IMR-90 (cell line): ENCODE measurements around the gene GPR176. TPM values are rescaled to one million over a fixed set of nuclear protein-coding genes. Genes with fewer than 3 reads are reported as not detected.

Experiments
- ATAC-seq: fragments of 200-7000 bp; cut with Tn5 transposase; 2 replicates; pipeline ENCODE4 v1.9.1; 2020; ENCODE audit warnings: low read depth, mild to moderate bottlenecking, moderate library complexity
- BruUV-seq: library from RNA; stranded (reverse); fragments of 400-500 nt; replicated peaks from 2 replicates; lab custom pipeline; 2021; lab: Mats Ljungman, UMichigan
- CTCF ChIA-PET: fragments of 300-600 bp; formaldehyde crosslinking; extraction: SDS; loops from one replicate; lab custom pipeline; 2021; ENCODE audit warnings: antibody characterized with exemption; lab: Yijun Ruan, JAX
- POLR2A ChIA-PET: fragments of 300-600 bp; sonication (Branson Sonifier 250); formaldehyde crosslinking; loops from one replicate; lab custom pipeline; 2022; ENCODE audit warnings: antibody characterized with exemption; ENCODE audit not compliant: unreplicated experiment; lab: Charles Lee
- DNase-seq: peaks from one replicate; pipeline ENCODE4 v3.0.0; 2013
- H2AFZ ChIP-seq: replicated peaks from 2 replicates; pipeline ENCODE3; 2013; ENCODE audit warnings: low read length, mild to moderate bottlenecking; ENCODE audit not compliant: poor library complexity
- H2AK5ac ChIP-seq: 2 replicates; pipeline ENCODE4 v1.6.1; 2013; ENCODE audit warnings: low read depth, low read length, inconsistent platforms
- H2AK9ac ChIP-seq: replicated peaks from 2 replicates; pipeline ENCODE3; 2013; ENCODE audit warnings: mild to moderate bottlenecking, low read depth, low read length, moderate library complexity; ENCODE audit not compliant: poor library complexity
- H2BK120ac ChIP-seq: 2 replicates; pipeline ENCODE4 v1.6.1; 2013; ENCODE audit warnings: low read depth, low read length, inconsistent platforms
- H2BK15ac ChIP-seq: 3 replicates; pipeline ENCODE4 v1.6.1; 2013; ENCODE audit warnings: low read depth, low read length, inconsistent platforms
- H2BK20ac ChIP-seq: 2 replicates; pipeline ENCODE4 v1.6.1; 2013; ENCODE audit warnings: low read depth, mild to moderate bottlenecking, inconsistent platforms, low read length, moderate library complexity
- H2BK5ac ChIP-seq: 2 replicates; pipeline ENCODE4 v1.6.1; 2013; ENCODE audit warnings: mild to moderate bottlenecking, low read depth, low read length, inconsistent platforms; ENCODE audit not compliant: poor library complexity, severe bottlenecking
- H3K14ac ChIP-seq: replicated peaks from 2 replicates; pipeline ENCODE4 v1.6.1; 2013; ENCODE audit warnings: low read depth, low read length, inconsistent platforms
- H3K18ac ChIP-seq: 2 replicates; pipeline ENCODE4 v1.6.1; 2013; ENCODE audit warnings: low read depth, low read length, control low read depth
- H3K23ac ChIP-seq: 2 replicates; pipeline ENCODE4 v1.6.1; 2013; ENCODE audit warnings: low read depth, low read length, inconsistent platforms
- H3K27ac ChIP-seq: 2 replicates; pipeline ENCODE4 v1.5.1; 2013; ENCODE audit warnings: mild to moderate bottlenecking, control low read depth, low read length; ENCODE audit not compliant: insufficient read depth
- H3K27me3 ChIP-seq: 2 replicates; pipeline ENCODE4 v1.6.1; 2013; ENCODE audit warnings: low read length; ENCODE audit not compliant: control insufficient read depth, insufficient read depth
- H3K36me3 ChIP-seq: 2 replicates; pipeline ENCODE4 v1.6.1; 2013; ENCODE audit warnings: low read length, mixed read lengths; ENCODE audit not compliant: control insufficient read depth, insufficient read depth
- H3K4ac ChIP-seq: 2 replicates; pipeline ENCODE4 v1.6.1; 2013; ENCODE audit warnings: low read depth, low read length, inconsistent platforms
- H3K4me1 ChIP-seq: 2 replicates; pipeline ENCODE4 v1.6.1; 2013; ENCODE audit warnings: low read length, mixed read lengths; ENCODE audit not compliant: control insufficient read depth, insufficient read depth
- H3K4me2 ChIP-seq: 2 replicates; pipeline ENCODE4 v1.6.1; 2013; ENCODE audit warnings: low read depth, mild to moderate bottlenecking, control low read depth, low read length, moderate library complexity
- H3K4me3 ChIP-seq: 2 replicates; pipeline ENCODE4 v1.5.1; 2013; ENCODE audit warnings: low read depth, mild to moderate bottlenecking, control low read depth, low read length, moderate library complexity; ENCODE audit not compliant: insufficient read depth
- H3K56ac ChIP-seq: 2 replicates; pipeline ENCODE4 v1.6.1; 2013; ENCODE audit warnings: low read length, inconsistent platforms; ENCODE audit not compliant: insufficient read depth; ENCODE audit errors: extremely low read depth
- H3K79me1 ChIP-seq, 2 experiments: 2 replicates each; pipeline ENCODE4 v1.6.1; 2013; ENCODE audit warnings: low read length in 2 of 2, inconsistent platforms in 1 of 2, low read depth in 1 of 2
- H3K9ac ChIP-seq: 2 replicates; pipeline ENCODE4 v1.6.1; 2013; ENCODE audit warnings: low read depth, low read length, control low read depth
- H3K9me1 ChIP-seq: 2 replicates; pipeline ENCODE4 v1.6.1; 2013; ENCODE audit warnings: low read length, inconsistent platforms; ENCODE audit not compliant: insufficient read depth
- H3K9me3 ChIP-seq: 2 replicates; pipeline ENCODE4 v1.6.1; 2013; ENCODE audit warnings: low read length; ENCODE audit not compliant: control insufficient read depth, insufficient read depth
- H4K20me1 ChIP-seq: 2 replicates; pipeline ENCODE4 v1.6.1; 2013; ENCODE audit warnings: low read length, inconsistent platforms; ENCODE audit not compliant: insufficient read depth
- H4K5ac ChIP-seq: 2 replicates; pipeline ENCODE4 v1.6.1; 2013; ENCODE audit warnings: mild to moderate bottlenecking, low read depth, low read length, control low read depth
- H4K8ac ChIP-seq, 2 experiments: 2 replicates each; pipeline ENCODE4 v1.6.1; 2013; ENCODE audit warnings: low read depth in 2 of 2, low read length in 2 of 2, control low read depth in 1 of 2, inconsistent platforms in 1 of 2
- H4K91ac ChIP-seq: 2 replicates; pipeline ENCODE4 v1.6.1; 2013; ENCODE audit warnings: low read depth, low read length, inconsistent platforms; ENCODE audit not compliant: insufficient read depth
- BHLHE40 ChIP-seq: fragments of 150-350 bp; IDR thresholded peaks from 2 replicates; pipeline ENCODE4 v1.6.1; 2016; ENCODE audit warnings: mild to moderate bottlenecking, low read depth, low read length
- CEBPB ChIP-seq: IDR thresholded peaks from 2 replicates; pipeline ENCODE4 v1.6.1; 2012; ENCODE audit warnings: low read depth, low read length, improper control_type of control experiment
- CHD1 ChIP-seq: IDR thresholded peaks from 2 replicates; pipeline ENCODE4 v1.6.1; 2012; ENCODE audit warnings: low read depth, low read length, improper control_type of control experiment
- MAFK ChIP-seq: IDR thresholded peaks from 2 replicates; pipeline ENCODE4 v1.6.1; 2012; ENCODE audit warnings: low read depth, low read length, improper control_type of control experiment
- MAZ ChIP-seq: IDR thresholded peaks from 2 replicates; pipeline ENCODE4 v1.6.1; 2012; ENCODE audit warnings: low read depth, mild to moderate bottlenecking, low read length, improper control_type of control experiment, moderate library complexity, borderline replicate concordance
- MXI1 ChIP-seq: IDR thresholded peaks from 2 replicates; pipeline ENCODE4 v1.6.1; 2012; ENCODE audit warnings: low read depth, mild to moderate bottlenecking, low read length, moderate library complexity, borderline replicate concordance
- NFE2L2 ChIP-seq: fragments of 150-350 bp; IDR thresholded peaks from 2 replicates; pipeline ENCODE4 v1.6.1; 2016; ENCODE audit warnings: low read depth, mild to moderate bottlenecking, low read length
- POLR2A ChIP-seq: IDR thresholded peaks from 2 replicates; pipeline ENCODE4 v1.6.1; 2012; ENCODE audit warnings: mild to moderate bottlenecking, low read depth, low read length
- RAD21 ChIP-seq: IDR thresholded peaks from 2 replicates; pipeline ENCODE4 v1.6.1; 2012; ENCODE audit warnings: low read length, improper control_type of control experiment
- RCOR1 ChIP-seq: IDR thresholded peaks from 2 replicates; pipeline ENCODE4 v1.6.1; 2012; ENCODE audit warnings: mild to moderate bottlenecking, low read length, improper control_type of control experiment; ENCODE audit not compliant: insufficient replicate concordance
- RFX5 ChIP-seq: IDR thresholded peaks from 2 replicates; pipeline ENCODE4 v1.8.0; 2012; ENCODE audit warnings: low read depth, mild to moderate bottlenecking, low read length, moderate library complexity
- WGBS, 2 experiments: methylation state at CpG; one replicate each; pipeline versions ENCODE4 v1.1.5 to v1.1.7; 2013; ENCODE audit warnings: missing lambda C conversion rate in 2 of 2; ENCODE audit not compliant: insufficient read length in 1 of 2; ENCODE audit errors: extremely low coverage in 2 of 2; 5-methylcytosine and 5-hydroxymethylcytosine counted together
- dilution Hi-C: fragments of 300-500 bp; cut with HindIII; formaldehyde crosslinking; loops from one replicate; pipeline ENCODE4 v1.14.3; 2018; ENCODE audit warnings: low sequenced_read_pairs; ENCODE audit not compliant: unreplicated experiment
- in situ Hi-C: fragments of 300-500 bp; cut with MboI; formaldehyde crosslinking; loops from 3 replicates; pipeline ENCODE4 v1.14.3; 2019; ENCODE audit warnings: low sequenced_read_pairs, inconsistent platforms, mixed read lengths
- intact Hi-C: fragments of 100-400 bp; cut with micrococcal nuclease; formaldehyde crosslinking; loops from 2 replicates; pipeline ENCODE4 v1.10.0; 2022
- polyA plus RNA-seq, 3 experiments: library from polyadenylated mRNA; depleted of rRNA; stranded (reverse); fragments of >200 nt; gene quantifications; 2 replicates each; pipeline ENCODE4 v1.2.3, GENCODE V29; 2012; ENCODE audit warnings: low replicate concordance in 1 of 3
- total RNA-seq: library from RNA; depleted of rRNA; stranded (reverse); fragments of >200 nt; gene quantifications from 2 replicates; pipeline ENCODE4 v1.2.3, GENCODE V29; 2012
- TF ChIP-seq, protein P1 (sequence below): fragments of 150-350 bp; IDR thresholded peaks from 2 replicates; pipeline ENCODE4 v1.6.1; 2016; ENCODE audit warnings: low read depth, mild to moderate bottlenecking, low read length, moderate library complexity, borderline replicate concordance
- TF ChIP-seq, protein P2 (sequence below): conservative IDR thresholded peaks from 2 replicates; pipeline ENCODE4 v1.5.1; 2012; ENCODE audit warnings: mild to moderate bottlenecking, low read depth, low read length, improper control_type of control experiment

Gene GPR176
- total and polyA plus RNA-seq, 2 of the 4 experiments (the other 2 are of a cell fraction) = 114 to 246 TPM

DNA sequence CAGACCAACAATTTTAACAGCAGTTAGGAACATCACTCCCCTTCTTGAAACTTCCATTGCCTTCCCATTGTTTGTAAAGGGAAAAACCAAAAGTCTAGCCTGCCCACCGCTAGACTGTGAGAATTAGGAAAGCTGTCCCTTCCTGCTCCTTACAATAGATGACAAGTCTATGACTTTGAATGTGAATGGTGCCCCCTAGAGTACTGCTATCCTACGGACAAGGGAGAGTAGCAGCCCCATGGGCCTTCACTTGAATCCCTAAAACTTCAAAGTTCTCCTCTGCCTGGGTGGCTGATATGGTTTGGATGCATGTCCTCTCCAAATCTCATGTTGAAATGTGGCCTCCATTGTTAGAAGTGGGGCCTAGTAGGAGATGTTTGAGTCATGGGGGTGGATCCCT, 96.4 kb downstream of the GPR176 start:
- ATAC-seq (no peak), DNase-seq (no peak)
- Histone ChIP-seq H3K9ac (no peak overlapping the region), H2AK5ac (no peak overlapping the region; the same call in 1 of the 2 replicates), H4K8ac (no peak overlapping the region), H4K20me1 (peaks cover 86% of the 10 kb centered on the region), H3K4me2 (no peak overlapping the region), H3K9me3 (no peaks in the 10 kb centered on the region; the same call in 1 of the 2 replicates), H2BK120ac (no peak overlapping the region), H3K79me1 (peaks cover 41 to 89% of the 10 kb centered on the region in 2 experiments), H3K36me3 (no peaks in the 10 kb centered on the region), H2BK5ac (peak overlapping the region; percentile 11), H3K18ac (no peak overlapping the region), H2BK20ac (no peak overlapping the region), H3K27me3 (no peaks in the 10 kb centered on the region), H3K23ac (no peak overlapping the region), H3K4me1 (peaks cover 6% of the 10 kb centered on the region), H2AK9ac (no peak overlapping the region), H3K9me1 (peaks cover 35% of the 10 kb centered on the region), H4K5ac (no peak overlapping the region), H3K4me3 (no peak overlapping the region), H3K14ac (peak overlapping the region; percentile 42; the same call in 1 of the 2 replicates), H2AFZ (no peak overlapping the region), H2BK15ac (no peak overlapping the region), H4K91ac (no peak overlapping the region), H3K4ac (no peak overlapping the region), H3K27ac (no peak overlapping the region), H3K56ac (no peak overlapping the region)
- dilution Hi-C loops = no loop called here
- TF ChIP-seq BHLHE40 (no peak), MAZ (no peak), RAD21 (no peak), MXI1 (no peak), MAFK (no peak), RCOR1 (no peak), POLR2A (no peak), RFX5 (no peak), NFE2L2 (no peak), CHD1 (no peak), CEBPB (no peak)
- TF ChIP-seq, protein P1, sequence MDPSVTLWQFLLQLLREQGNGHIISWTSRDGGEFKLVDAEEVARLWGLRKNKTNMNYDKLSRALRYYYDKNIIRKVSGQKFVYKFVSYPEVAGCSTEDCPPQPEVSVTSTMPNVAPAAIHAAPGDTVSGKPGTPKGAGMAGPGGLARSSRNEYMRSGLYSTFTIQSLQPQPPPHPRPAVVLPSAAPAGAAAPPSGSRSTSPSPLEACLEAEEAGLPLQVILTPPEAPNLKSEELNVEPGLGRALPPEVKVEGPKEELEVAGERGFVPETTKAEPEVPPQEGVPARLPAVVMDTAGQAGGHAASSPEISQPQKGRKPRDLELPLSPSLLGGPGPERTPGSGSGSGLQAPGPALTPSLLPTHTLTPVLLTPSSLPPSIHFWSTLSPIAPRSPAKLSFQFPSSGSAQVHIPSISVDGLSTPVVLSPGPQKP = no peak
- TF ChIP-seq, protein P2, sequence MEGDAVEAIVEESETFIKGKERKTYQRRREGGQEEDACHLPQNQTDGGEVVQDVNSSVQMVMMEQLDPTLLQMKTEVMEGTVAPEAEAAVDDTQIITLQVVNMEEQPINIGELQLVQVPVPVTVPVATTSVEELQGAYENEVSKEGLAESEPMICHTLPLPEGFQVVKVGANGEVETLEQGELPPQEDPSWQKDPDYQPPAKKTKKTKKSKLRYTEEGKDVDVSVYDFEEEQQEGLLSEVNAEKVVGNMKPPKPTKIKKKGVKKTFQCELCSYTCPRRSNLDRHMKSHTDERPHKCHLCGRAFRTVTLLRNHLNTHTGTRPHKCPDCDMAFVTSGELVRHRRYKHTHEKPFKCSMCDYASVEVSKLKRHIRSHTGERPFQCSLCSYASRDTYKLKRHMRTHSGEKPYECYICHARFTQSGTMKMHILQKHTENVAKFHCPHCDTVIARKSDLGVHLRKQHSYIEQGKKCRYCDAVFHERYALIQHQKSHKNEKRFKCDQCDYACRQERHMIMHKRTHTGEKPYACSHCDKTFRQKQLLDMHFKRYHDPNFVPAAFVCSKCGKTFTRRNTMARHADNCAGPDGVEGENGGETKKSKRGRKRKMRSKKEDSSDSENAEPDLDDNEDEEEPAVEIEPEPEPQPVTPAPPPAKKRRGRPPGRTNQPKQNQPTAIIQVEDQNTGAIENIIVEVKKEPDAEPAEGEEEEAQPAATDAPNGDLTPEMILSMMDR = no peak
- CTCF ChIA-PET = no interaction called here
- no TSS peak for BruUV-seq
- in situ Hi-C loops = no loop called here
- POLR2A ChIA-PET = no interaction called here
- intact Hi-C loops = no loop called here
- WGBS, 2 experiments = no CpG with 5 or more reads among the region's 2 CpGs
